GM23248 (cell line): ENCODE measurements around the gene TLE4. TPM values are rescaled to one million over a fixed set of nuclear protein-coding genes. Genes with fewer than 3 reads are reported as not detected.

ENCODE experiments used
- DNase-seq: peaks from one replicate; pipeline ENCODE4 v3.0.0-alpha.2; 2015
- H2AFZ ChIP-seq: fragments of 200-600 bp; sonication (generic); 2 replicates; pipeline ENCODE4 v1.6.1; 2016; ENCODE audit warnings: antibody characterized with exemption
- H3F3A ChIP-seq: fragments of 200-600 bp; sonication (generic); 2 replicates; pipeline ENCODE4 v1.6.1; 2016; ENCODE audit warnings: mild to moderate bottlenecking, antibody characterized with exemption, mixed run types; ENCODE audit not compliant: insufficient read depth
- H3K27ac ChIP-seq: fragments of 200-600 bp; sonication (generic); 2 replicates; pipeline ENCODE4 v1.5.1; 2016; ENCODE audit warnings: mild to moderate bottlenecking
- H3K27me3 ChIP-seq: fragments of 200-600 bp; sonication (generic); replicated peaks from 2 replicates; pipeline ENCODE4 v1.6.1; 2016; ENCODE audit warnings: mild to moderate bottlenecking; ENCODE audit not compliant: insufficient read depth
- H3K36me3 ChIP-seq: fragments of 200-600 bp; sonication (generic); 2 replicates; pipeline ENCODE4 v1.6.1; 2016; ENCODE audit warnings: low read depth, mild to moderate bottlenecking
- H3K4me1 ChIP-seq: fragments of 200-600 bp; sonication (generic); 2 replicates; pipeline ENCODE4 v1.6.1; 2016; ENCODE audit warnings: mild to moderate bottlenecking; ENCODE audit not compliant: insufficient read depth
- H3K4me2 ChIP-seq: fragments of 200-600 bp; sonication (generic); one replicate; pipeline ENCODE4 v1.6.1; 2016; ENCODE audit warnings: mild to moderate bottlenecking; ENCODE audit not compliant: unreplicated experiment
- H3K4me3 ChIP-seq: fragments of 200-600 bp; sonication (generic); 2 replicates; pipeline ENCODE4 v1.5.1; 2016; ENCODE audit warnings: mild to moderate bottlenecking
- H3K79me2 ChIP-seq: fragments of 200-600 bp; sonication (generic); 2 replicates; pipeline ENCODE4 v1.6.1; 2016; ENCODE audit warnings: mild to moderate bottlenecking; ENCODE audit not compliant: insufficient read depth
- H3K9ac ChIP-seq: fragments of 200-600 bp; sonication (generic); 2 replicates; pipeline ENCODE4 v1.6.1; 2016; ENCODE audit warnings: mild to moderate bottlenecking
- H3K9me2 ChIP-seq: fragments of 200-600 bp; sonication (generic); 2 replicates; pipeline ENCODE4 v1.6.1; 2016; ENCODE audit warnings: mixed run types, mild to moderate bottlenecking, moderate library complexity; ENCODE audit not compliant: insufficient read depth
- H3K9me3 ChIP-seq: fragments of 200-600 bp; sonication (generic); one replicate; pipeline ENCODE4 v1.6.1; 2017; ENCODE audit warnings: low read depth
- H4K20me1 ChIP-seq: fragments of 200-600 bp; sonication (generic); 2 replicates; pipeline ENCODE4 v1.6.0; 2016; ENCODE audit not compliant: insufficient read depth
- EZH2 ChIP-seq: fragments of 200-600 bp; sonication (generic); IDR thresholded peaks from 2 replicates; pipeline ENCODE4 v1.6.1; 2018; ENCODE audit warnings: antibody characterized with exemption, mild to moderate bottlenecking; ENCODE audit not compliant: insufficient read depth, poor library complexity, severe bottlenecking
- EZH2phosphoT487 ChIP-seq: fragments of 200-600 bp; sonication (generic); IDR thresholded peaks from 2 replicates; pipeline ENCODE4 v1.6.1; 2018; ENCODE audit warnings: antibody characterized with exemption, moderate library complexity, mild to moderate bottlenecking, low read depth; ENCODE audit not compliant: insufficient read depth
- WGBS, 2 experiments: methylation state at CpG; one replicate each; pipeline ENCODE4 v1.1.6; 2015 to 2017; ENCODE audit warnings: low lambda C conversion rate in 2 of 2, low coverage in 1 of 2; ENCODE audit errors: missing lambda C conversion rate in 2 of 2; 5-methylcytosine and 5-hydroxymethylcytosine counted together
- in situ Hi-C: fragments of 300-500 bp; cut with MboI; formaldehyde crosslinking; loops from 2 replicates; pipeline ENCODE4 v1.15.0; 2020
- polyA plus RNA-seq: library from polyadenylated mRNA; unstranded; fragments of >200 nt; fragmentation: Nextera tagmentation; extraction: Ambion mirVana; gene quantifications from 2 replicates; pipeline ENCODE4 v1.2.1, GENCODE V29; 2016
- total RNA-seq: library from RNA; depleted of rRNA; stranded (reverse); fragments of >200 nt; shearing (Covaris generic); gene quantifications from 2 replicates; pipeline ENCODE4 v1.2.3, GENCODE V29; 2014

TLE4 gene
- total and polyA plus RNA-seq, 2 experiments from 2014 or later: 29.5 to 37.8 TPM

GRCh38 chr9:79667817-79668436 lies 96.2 kb downstream of the TLE4 start:
- TF ChIP-seq EZH2phosphoT487 (no peak), EZH2 (no peak)
- no peaks in the 10 kb centered on the region for H3K9me2 ChIP-seq
- no peak overlapping the region for H2AFZ ChIP-seq
- H3K4me2 ChIP-seq: no peak overlapping the region
- H3K27ac ChIP-seq: no peak overlapping the region
- peaks cover 5% of the 10 kb centered on the region; the same call in 1 of the 2 replicates for H3K36me3 ChIP-seq
- peaks cover 33% of the 10 kb centered on the region for H3K4me1 ChIP-seq
- no peak overlapping the region for H3K4me3 ChIP-seq
- in situ Hi-C loops: no loop called here
- no peaks in the 10 kb centered on the region for H4K20me1 ChIP-seq
- no peak overlapping the region for H3K9ac ChIP-seq
- no peaks in the 10 kb centered on the region for H3K9me3 ChIP-seq
- H3F3A ChIP-seq: peaks cover 16% of the 10 kb centered on the region; the same call in 1 of the 2 replicates
- peaks cover 15% of the 10 kb centered on the region; the same call in 1 of the 2 replicates for H3K79me2 ChIP-seq
- no peaks in the 10 kb centered on the region for H3K27me3 ChIP-seq
- 68 to 73% methylated on average over 9 of the region's 9 CpGs for WGBS, 2 experiments
- no peak for DNase-seq

- Histone ChIP-seq H3K4me2 (no peak overlapping the region), H3K9ac (no peak overlapping the region), H3K79me2 (peaks cover 15% of the 10 kb centered on the region; the same call in 1 of the 2 replicates), H4K20me1 (no peaks in the 10 kb centered on the region), H3K4me3 (no peak overlapping the region), H2AFZ (no peak overlapping the region), H3K27me3 (no peaks in the 10 kb centered on the region), H3K9me2 (no peaks in the 10 kb centered on the region), H3K9me3 (no peaks in the 10 kb centered on the region), H3K36me3 (peaks cover 5% of the 10 kb centered on the region; the same call in 1 of the 2 replicates), H3K27ac (no peak overlapping the region), H3K4me1 (peaks cover 23% of the 10 kb centered on the region), H3F3A (peaks cover 10% of the 10 kb centered on the region; the same call in 1 of the 2 replicates)
- TF ChIP-seq EZH2phosphoT487 (no peak), EZH2 (no peak)
- no peak for DNase-seq
- in situ Hi-C loops: no loop called here
- 84 to 89% methylated on average over 4 of the region's 4 CpGs for WGBS, 2 experiments
Measured at GRCh38 chr9:79668956-79669355, 97.2 kb downstream of the TLE4 start.

- Histone ChIP-seq H3K4me3 (no peak overlapping the region), H3K27ac (no peak overlapping the region), H3K79me2 (peaks cover 15% of the 10 kb centered on the region; the same call in 1 of the 2 replicates), H3K9me2 (no peaks in the 10 kb centered on the region), H3K36me3 (peaks cover 5% of the 10 kb centered on the region; the same call in 1 of the 2 replicates), H3K4me1 (peaks cover 9% of the 10 kb centered on the region), H3K9me3 (no peaks in the 10 kb centered on the region), H3K27me3 (no peaks in the 10 kb centered on the region), H3F3A (no peaks in the 10 kb centered on the region), H4K20me1 (no peaks in the 10 kb centered on the region), H3K9ac (no peak overlapping the region), H3K4me2 (no peak overlapping the region), H2AFZ (no peak overlapping the region)
- WGBS, 2 experiments: 84 to 94% methylated on average over 3 of the region's 3 CpGs
- no peak for TF ChIP-seq EZH2phosphoT487
- TF ChIP-seq EZH2: no peak
- peak; percentile 21 for DNase-seq
- in situ Hi-C loops: no loop called here
Measured at GRCh38 chr9:79670269-79670961, 98.7 kb downstream of the TLE4 start.

GRCh38 chr9:79671558-79671957 lies 99.8 kb downstream of the TLE4 start:
- TF ChIP-seq EZH2phosphoT487 (no peak), EZH2 (no peak)
- Histone ChIP-seq H3K4me2 (no peak overlapping the region), H3K36me3 (peaks cover 5% of the 10 kb centered on the region; the same call in 1 of the 2 replicates), H2AFZ (no peak overlapping the region), H3K9ac (no peak overlapping the region), H3K9me2 (0 out of 2 replicates have a peak, but pooled peaks cover 6% of the 10 kb centered on the region), H3K27ac (no peak overlapping the region), H3K4me1 (no peaks in the 10 kb centered on the region), H3K27me3 (no peaks in the 10 kb centered on the region), H3K4me3 (no peak overlapping the region), H4K20me1 (no peaks in the 10 kb centered on the region), H3K9me3 (no peaks in the 10 kb centered on the region), H3F3A (no peaks in the 10 kb centered on the region), H3K79me2 (peaks cover 12% of the 10 kb centered on the region; the same call in 1 of the 2 replicates)
- in situ Hi-C loops: no loop called here
- 81 to 88% methylated on average over 2 of the region's 2 CpGs for WGBS, 2 experiments
- peak; percentile 8 for DNase-seq
